ENCODE data around the gene TRPV4. TPM values are rescaled to one million over a fixed set of nuclear protein-coding genes. Genes with fewer than 3 reads are reported as not detected.

TRPV4 gene
- total RNA-seq, 4 donors from 2014 or later = 0.13 to 0.82 (median 0.19) TPM; not detected in 1

DNA sequence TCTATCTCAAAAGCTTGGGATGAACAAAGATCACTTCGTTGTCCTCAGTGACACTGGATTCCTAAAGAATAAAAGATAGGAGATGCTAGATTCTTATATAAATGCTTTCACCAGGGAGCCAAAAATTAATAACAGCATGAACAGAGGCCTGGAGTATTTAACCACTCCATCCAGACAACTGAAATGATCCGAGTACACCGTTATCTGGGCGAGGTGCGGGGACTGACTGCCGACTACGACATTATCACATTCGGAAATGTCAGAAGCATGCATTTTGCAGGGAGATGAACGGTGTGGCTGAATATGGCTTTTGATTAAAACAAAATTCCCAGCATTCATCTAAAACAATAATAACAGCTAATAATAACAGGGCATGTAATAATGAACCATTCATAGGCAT lies 56.6 kb downstream of the TRPV4 start:
- no peak for ATAC-seq
- H3K4me3 ChIP-seq = no peak overlapping the region
- H3K9me3 ChIP-seq = peaks cover 0 to 14% (median 0%) of the 10 kb centered on the region in 3 donors
- WGBS, 2 donors (ENCODE audit: low coverage in 1 of 2) = 54 to 64% methylated on average over 8 to 9 of the region's 9 CpGs
- H3K27ac ChIP-seq = no peak overlapping the region
- H3K27me3 ChIP-seq = peaks cover 8% of the 10 kb centered on the region
- TF ChIP-seq POLR2AphosphoS5 (IDR thresholded peaks at IDR 0.05) (no peak), EP300 (IDR thresholded peaks at IDR 0.05) (no peak), POLR2A (IDR thresholded peaks at IDR 0.05) (no peak)
- TF ChIP-seq, protein P1, sequence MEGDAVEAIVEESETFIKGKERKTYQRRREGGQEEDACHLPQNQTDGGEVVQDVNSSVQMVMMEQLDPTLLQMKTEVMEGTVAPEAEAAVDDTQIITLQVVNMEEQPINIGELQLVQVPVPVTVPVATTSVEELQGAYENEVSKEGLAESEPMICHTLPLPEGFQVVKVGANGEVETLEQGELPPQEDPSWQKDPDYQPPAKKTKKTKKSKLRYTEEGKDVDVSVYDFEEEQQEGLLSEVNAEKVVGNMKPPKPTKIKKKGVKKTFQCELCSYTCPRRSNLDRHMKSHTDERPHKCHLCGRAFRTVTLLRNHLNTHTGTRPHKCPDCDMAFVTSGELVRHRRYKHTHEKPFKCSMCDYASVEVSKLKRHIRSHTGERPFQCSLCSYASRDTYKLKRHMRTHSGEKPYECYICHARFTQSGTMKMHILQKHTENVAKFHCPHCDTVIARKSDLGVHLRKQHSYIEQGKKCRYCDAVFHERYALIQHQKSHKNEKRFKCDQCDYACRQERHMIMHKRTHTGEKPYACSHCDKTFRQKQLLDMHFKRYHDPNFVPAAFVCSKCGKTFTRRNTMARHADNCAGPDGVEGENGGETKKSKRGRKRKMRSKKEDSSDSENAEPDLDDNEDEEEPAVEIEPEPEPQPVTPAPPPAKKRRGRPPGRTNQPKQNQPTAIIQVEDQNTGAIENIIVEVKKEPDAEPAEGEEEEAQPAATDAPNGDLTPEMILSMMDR (IDR thresholded peaks at IDR 0.05) = no peak
- H3K36me3 ChIP-seq = no peaks in the 10 kb centered on the region
- peaks cover 0 to 13% (median 0%) of the 10 kb centered on the region in 3 donors for H3K4me1 ChIP-seq

- H3K27me3 ChIP-seq = peaks cover 8% of the 10 kb centered on the region
- H3K9me3 ChIP-seq = peaks cover 0 to 14% (median 0%) of the 10 kb centered on the region in 3 donors
- TF ChIP-seq POLR2AphosphoS5 (IDR thresholded peaks at IDR 0.05) = no peak
- TF ChIP-seq, protein P1 (IDR thresholded peaks at IDR 0.05) = peak in 3 of 4 experiments; percentile 75 to 95 (median 84)
- TF ChIP-seq POLR2A (IDR thresholded peaks at IDR 0.05) = no peak
- TF ChIP-seq EP300 (IDR thresholded peaks at IDR 0.05) = no peak
- H3K4me1 ChIP-seq = peaks cover 0 to 17% (median 0%) of the 10 kb centered on the region in 3 donors
- ATAC-seq = peak; percentile 81
- H3K4me3 ChIP-seq = no peak overlapping the region
- no peak overlapping the region for H3K27ac ChIP-seq
- 33% methylated on average over 3 of the region's 10 CpGs for WGBS, 2 donors (ENCODE audit: low coverage in 1 of 2)
- no peaks in the 10 kb centered on the region for H3K36me3 ChIP-seq
Measured at GRCh38 chr12:109775172-109775881, 57.9 kb downstream of the TRPV4 start.

DNA sequence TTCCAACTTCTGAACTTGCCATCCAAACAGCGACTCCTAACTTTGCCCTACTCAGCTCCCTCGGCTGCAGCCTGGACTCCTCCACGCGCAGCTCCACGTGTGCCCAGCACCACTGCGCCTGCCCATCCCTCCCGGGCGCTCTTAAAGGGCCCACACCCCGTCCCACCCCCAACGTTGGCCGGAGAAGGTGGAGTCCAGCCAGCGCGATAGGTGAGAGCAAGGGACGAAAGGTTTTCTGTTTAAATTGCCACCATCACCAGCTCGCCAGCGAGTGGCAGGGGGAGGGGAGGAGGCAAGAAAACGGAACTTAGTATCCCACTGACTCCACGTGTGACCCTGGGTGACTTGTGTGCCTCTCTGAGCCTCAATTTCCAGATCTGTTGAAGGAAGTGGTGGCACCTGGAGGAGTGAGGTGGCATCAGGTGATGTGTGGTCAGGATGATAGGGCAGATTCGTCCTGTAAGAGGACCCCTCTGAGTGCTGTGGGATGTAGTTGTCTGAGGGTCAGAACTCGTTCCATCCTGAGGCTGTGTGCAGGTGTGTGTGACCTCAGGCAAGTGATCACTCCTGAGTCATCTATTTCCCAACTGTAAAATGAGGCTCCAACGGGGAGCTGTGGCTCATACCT lies 59.7 kb downstream of the TRPV4 start:
- no peak for ATAC-seq
- Histone ChIP-seq H3K4me1 (peaks cover 0 to 20% (median 0%) of the 10 kb centered on the region in 3 donors), H3K36me3 (no peaks in the 10 kb centered on the region), H3K27ac (no peak overlapping the region), H3K9me3 (peaks cover 0 to 2% (median 0%) of the 10 kb centered on the region in 3 donors), H3K27me3 (peaks cover 8% of the 10 kb centered on the region), H3K4me3 (no peak overlapping the region)
- 11% methylated on average over 8 of the region's 21 CpGs; no CpG with 5 or more reads in 1 of the 2 donors for WGBS, 2 donors (ENCODE audit: low coverage in 1 of 2)
- TF ChIP-seq POLR2AphosphoS5 (IDR thresholded peaks at IDR 0.05) (no peak), POLR2A (IDR thresholded peaks at IDR 0.05) (no peak), EP300 (IDR thresholded peaks at IDR 0.05) (no peak)
- TF ChIP-seq, protein P1 (IDR thresholded peaks at IDR 0.05) = no peak

DNA sequence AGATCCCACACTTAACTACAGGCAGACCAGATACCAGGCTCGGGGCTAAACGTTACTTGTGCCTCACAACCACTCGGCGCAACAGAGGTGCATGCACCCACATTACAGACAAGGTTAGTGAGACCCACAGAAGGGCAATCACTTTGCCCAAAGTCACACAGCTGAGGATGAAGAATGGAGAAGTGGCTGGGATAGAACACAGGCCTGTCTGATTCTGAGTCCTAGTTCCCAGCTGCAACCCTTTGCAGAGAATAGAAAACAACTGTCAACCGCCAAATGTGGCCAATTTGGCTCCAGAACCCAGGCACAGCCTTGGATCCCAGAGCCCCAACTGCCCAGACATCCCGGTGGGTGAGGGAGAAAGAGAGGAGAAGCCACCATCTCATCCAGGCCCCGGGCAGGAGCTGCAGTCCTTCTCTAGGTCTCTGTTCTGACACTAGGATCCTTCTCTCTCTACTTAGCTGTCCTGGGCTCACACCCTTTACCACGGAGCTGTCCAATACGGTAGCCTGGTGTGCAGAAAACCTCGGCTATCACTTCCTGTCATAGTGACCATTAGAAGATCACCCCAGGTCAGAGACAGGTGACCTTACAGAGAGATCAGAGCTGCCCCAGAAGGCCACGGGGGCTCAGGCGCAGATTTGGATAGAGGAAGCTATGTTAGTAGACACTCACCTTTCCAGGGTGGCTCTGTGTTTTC lies 60.4 kb downstream of the TRPV4 start:
- peaks cover 8% of the 10 kb centered on the region for H3K27me3 ChIP-seq
- H3K36me3 ChIP-seq = no peaks in the 10 kb centered on the region
- H3K4me1 ChIP-seq = peaks cover 0 to 20% (median 0%) of the 10 kb centered on the region in 3 donors
- TF ChIP-seq POLR2A (IDR thresholded peaks at IDR 0.05) (no peak), POLR2AphosphoS5 (IDR thresholded peaks at IDR 0.05) (no peak), EP300 (IDR thresholded peaks at IDR 0.05) (no peak)
- TF ChIP-seq, protein P1 (IDR thresholded peaks at IDR 0.05) = no peak
- 66 to 74% methylated on average over 5 of the region's 12 CpGs for WGBS, 2 donors (ENCODE audit: low coverage in 1 of 2)
- no peak for ATAC-seq
- no peaks in the 10 kb centered on the region for H3K9me3 ChIP-seq
- no peak overlapping the region for H3K27ac ChIP-seq
- no peak overlapping the region for H3K4me3 ChIP-seq
